OCI-LY3 (cell line): ENCODE measurements around the gene TBC1D8.

Source experiments
- EZH2phosphoT487 ChIP-seq: fragments of 200-600 bp; shearing (Covaris generic); IDR thresholded peaks from 2 replicates; pipeline ENCODE4 v1.6.1; 2018; ENCODE audit warnings: antibody characterized with exemption, mixed run types, low read depth
- TF ChIP-seq, protein P1 (sequence below): fragments of 200-600, 300-600 bp; sonication (generic); IDR thresholded peaks from 2 replicates; pipeline ENCODE4 v1.5.1; 2014; ENCODE audit warnings: antibody characterized with exemption, low read length, low read depth

DNA sequence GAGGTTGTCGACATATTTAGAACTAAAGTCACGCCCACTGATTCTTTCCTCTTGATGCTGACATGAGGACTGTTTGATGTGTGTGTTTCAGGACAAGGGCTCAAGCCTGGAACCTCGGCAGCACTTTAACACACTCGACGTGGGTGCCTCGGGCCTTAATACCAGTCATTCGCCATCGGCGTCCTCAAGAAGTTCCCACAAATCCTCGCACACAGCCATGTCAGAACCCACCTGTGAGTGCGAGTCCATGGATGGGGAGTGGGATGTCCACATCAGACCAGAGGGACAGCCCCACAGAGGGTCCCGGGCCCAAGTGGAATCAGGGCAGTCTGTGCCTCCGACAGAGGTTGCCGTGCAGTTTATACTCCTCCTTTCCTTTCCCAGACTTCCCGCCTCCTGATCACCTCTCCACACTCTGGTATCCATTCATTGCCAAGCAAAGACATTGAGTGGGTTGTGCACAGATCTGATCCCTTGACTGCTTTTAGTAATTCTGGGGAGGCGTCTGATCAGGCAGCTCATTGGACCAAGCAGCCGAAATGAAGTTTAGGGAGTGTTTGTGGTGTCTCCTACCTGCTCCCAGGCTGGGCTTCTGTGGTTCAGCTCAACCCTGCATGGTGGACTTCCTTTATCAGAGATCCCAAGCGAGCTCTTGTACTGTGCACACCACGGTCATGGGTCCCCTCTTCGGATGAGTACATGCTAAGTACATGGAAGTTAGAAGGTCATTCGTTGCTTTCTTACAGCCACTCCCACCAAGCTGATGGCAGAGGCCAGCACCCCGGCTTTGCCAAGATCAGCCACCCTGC, 176.3 kb downstream of the TBC1D8 start:
- TF ChIP-seq, protein P1, sequence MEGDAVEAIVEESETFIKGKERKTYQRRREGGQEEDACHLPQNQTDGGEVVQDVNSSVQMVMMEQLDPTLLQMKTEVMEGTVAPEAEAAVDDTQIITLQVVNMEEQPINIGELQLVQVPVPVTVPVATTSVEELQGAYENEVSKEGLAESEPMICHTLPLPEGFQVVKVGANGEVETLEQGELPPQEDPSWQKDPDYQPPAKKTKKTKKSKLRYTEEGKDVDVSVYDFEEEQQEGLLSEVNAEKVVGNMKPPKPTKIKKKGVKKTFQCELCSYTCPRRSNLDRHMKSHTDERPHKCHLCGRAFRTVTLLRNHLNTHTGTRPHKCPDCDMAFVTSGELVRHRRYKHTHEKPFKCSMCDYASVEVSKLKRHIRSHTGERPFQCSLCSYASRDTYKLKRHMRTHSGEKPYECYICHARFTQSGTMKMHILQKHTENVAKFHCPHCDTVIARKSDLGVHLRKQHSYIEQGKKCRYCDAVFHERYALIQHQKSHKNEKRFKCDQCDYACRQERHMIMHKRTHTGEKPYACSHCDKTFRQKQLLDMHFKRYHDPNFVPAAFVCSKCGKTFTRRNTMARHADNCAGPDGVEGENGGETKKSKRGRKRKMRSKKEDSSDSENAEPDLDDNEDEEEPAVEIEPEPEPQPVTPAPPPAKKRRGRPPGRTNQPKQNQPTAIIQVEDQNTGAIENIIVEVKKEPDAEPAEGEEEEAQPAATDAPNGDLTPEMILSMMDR = no peak
- no peak for TF ChIP-seq EZH2phosphoT487
